Hematopoietic multipotent progenitor cell treated with erythropoietin and hydrocortisone succinate and interleukin-3 and kit ligand, for 4 days (in vitro differentiated cells): ENCODE results near the gene SLC25A47.
A peak's percentile ranks its signal among the peaks of the same experiment; 100 is the strongest.
"Not testable (repeated sequence)": the region's sequence is repeated elsewhere in the genome, so short reads cannot be mapped to it uniquely, and the experiment has no call there.

Experiments
- DNase-seq: peaks from one replicate; pipeline ENCODE4 v3.0.0-alpha.2; 2015

The SLC25A47 gene

GRCh38 chr14:100290607-100291304 lies 32.4 kb upstream of the SLC25A47 start:
- peak; percentile 68 for DNase-seq

GRCh38 chr14:100291305-100292075 lies 31.6 kb upstream of the SLC25A47 start:
- no peak for DNase-seq

GRCh38 chr14:100292301-100292775 lies 30.8 kb upstream of the SLC25A47 start:
- no peak for DNase-seq

- no peak for DNase-seq
Observed at GRCh38 chr14:100292776-100293461, 30.2 kb upstream of the SLC25A47 start.

- no peak for DNase-seq
Observed at GRCh38 chr14:100293497-100294212, 29.5 kb upstream of the SLC25A47 start.

GRCh38 chr14:100294213-100294962 lies 28.8 kb upstream of the SLC25A47 start:
- DNase-seq: no peak

- no peak for DNase-seq
Observed at GRCh38 chr14:100294963-100295330, 28.2 kb upstream of the SLC25A47 start.

GRCh38 chr14:100295376-100296105 lies 27.6 kb upstream of the SLC25A47 start:
- DNase-seq: no peak

- DNase-seq: peak; percentile 71
Observed at GRCh38 chr14:100296106-100296651, 27.0 kb upstream of the SLC25A47 start.

GRCh38 chr14:100296729-100297128 lies 26.4 kb upstream of the SLC25A47 start:
- not testable (repeated sequence) for DNase-seq

- DNase-seq: peak; percentile 91
Observed at GRCh38 chr14:100297320-100298300, 25.5 kb upstream of the SLC25A47 start.

GRCh38 chr14:100298551-100299237 lies 24.4 kb upstream of the SLC25A47 start:
- no peak for DNase-seq

- no peak for DNase-seq
Observed at GRCh38 chr14:100299238-100299560, 23.9 kb upstream of the SLC25A47 start.

- DNase-seq: no peak
Observed at GRCh38 chr14:100302616-100303015, 20.5 kb upstream of the SLC25A47 start.

GRCh38 chr14:100303179-100303578 lies 20.0 kb upstream of the SLC25A47 start:
- DNase-seq: peak; percentile 63

- DNase-seq: peak; percentile 38
Observed at GRCh38 chr14:100303925-100304324, 19.2 kb upstream of the SLC25A47 start.

GRCh38 chr14:100304825-100305323 lies 18.3 kb upstream of the SLC25A47 start:
- DNase-seq: peak; percentile 83

- DNase-seq: peak; percentile 85
Observed at GRCh38 chr14:100305324-100306100, 17.6 kb upstream of the SLC25A47 start.
